AG09319 (cell line): ENCODE data around the gene WAC.
"Not testable (repeated sequence)": the region's sequence is repeated elsewhere in the genome, so short reads cannot be mapped to it uniquely, and the experiment has no call there.

Source experiments
- DNase-seq: peaks from one replicate; pipeline ENCODE4 v3.0.0-alpha.2; 2010; ENCODE audit warnings: low read depth; ENCODE audit errors: extremely low read depth
- CTCF ChIP-seq: IDR thresholded peaks from 2 replicates; pipeline ENCODE4 v1.5.1; 2011; ENCODE audit warnings: low read depth, mild to moderate bottlenecking, inconsistent platforms, low read length, moderate library complexity

The WAC gene

DNA sequence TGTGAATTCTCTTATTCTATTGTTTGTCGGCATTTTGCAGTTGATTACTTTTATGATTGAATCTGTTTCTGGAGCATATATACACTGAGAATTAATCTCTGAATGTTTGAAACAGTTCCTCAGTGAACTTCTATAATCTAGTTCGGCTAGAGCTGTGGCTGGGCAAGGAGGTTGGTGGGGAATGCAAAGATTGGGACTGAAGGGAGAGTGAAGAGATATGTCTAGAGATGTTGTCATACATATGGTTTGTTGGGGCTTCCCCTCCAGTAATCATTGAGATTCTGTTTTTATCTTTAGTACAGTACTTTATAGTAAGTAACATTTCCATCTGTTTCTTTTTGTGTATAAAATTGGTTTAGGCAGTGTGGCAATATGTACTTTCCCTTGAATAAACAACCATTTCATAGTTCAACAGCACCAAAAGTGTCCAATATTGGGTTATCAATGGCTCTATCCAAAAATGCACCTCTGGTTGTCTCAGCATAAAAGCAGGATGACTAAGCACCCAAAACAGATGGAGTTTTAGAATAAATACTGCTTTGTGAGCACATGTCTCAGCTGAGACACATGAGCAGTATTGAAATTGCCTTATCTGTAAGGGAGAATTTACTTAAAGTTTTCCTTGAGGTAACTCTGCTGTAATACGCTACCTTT is 36.7 kb downstream of the WAC start:
- DNase-seq = no peak

GRCh38 chr10:28570598-28570997 is 37.7 kb downstream of the WAC start:
- DNase-seq = no peak
- TF ChIP-seq CTCF = no peak

More for the DNA sequence above, 36.7 kb downstream of the WAC start:
- no peak for TF ChIP-seq CTCF

DNA sequence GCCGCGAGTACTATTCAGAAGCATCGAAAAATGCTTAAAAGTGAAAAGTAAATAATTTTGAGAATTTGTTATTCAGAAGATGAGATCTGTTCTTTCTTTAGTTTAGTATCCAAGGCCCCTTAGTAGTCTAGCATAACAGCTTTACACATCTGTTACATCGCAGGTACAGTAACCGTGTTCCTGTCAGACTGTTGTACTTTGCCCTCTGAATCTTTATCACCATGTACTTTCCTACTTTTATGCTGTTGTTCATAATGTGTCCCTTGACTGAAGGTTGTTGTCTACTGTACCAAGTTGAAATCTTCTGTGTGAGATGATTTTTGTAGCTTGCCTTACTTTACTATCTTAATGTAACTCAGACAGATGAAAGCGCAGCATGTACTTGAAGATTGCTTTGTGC is 38.3 kb downstream of the WAC start:
- no peak for TF ChIP-seq CTCF

GRCh38 chr10:28574214-28574613 is 41.3 kb downstream of the WAC start:
- DNase-seq = not testable (repeated sequence)

More for the DNA sequence above, 38.3 kb downstream of the WAC start:
- DNase-seq = no peak

DNA sequence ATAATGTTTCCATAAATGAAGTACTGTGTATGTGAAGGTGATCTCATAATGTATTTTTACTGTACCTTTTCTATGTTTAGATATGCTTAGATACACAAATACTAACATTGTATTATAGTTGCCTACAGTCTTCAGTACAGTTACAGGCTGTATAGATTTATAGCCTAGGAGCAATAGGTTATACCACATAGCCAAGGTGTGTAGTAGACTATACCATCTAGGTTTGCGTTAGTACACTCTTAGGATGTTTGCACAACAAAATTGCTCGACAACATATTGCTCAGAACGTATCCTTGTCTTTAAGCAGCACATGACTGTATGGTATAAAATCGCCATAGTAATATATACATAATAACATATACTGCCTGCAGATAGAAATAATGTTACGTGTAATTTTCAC is 42.9 kb downstream of the WAC start:
- no peak for DNase-seq
- no peak for TF ChIP-seq CTCF

DNA sequence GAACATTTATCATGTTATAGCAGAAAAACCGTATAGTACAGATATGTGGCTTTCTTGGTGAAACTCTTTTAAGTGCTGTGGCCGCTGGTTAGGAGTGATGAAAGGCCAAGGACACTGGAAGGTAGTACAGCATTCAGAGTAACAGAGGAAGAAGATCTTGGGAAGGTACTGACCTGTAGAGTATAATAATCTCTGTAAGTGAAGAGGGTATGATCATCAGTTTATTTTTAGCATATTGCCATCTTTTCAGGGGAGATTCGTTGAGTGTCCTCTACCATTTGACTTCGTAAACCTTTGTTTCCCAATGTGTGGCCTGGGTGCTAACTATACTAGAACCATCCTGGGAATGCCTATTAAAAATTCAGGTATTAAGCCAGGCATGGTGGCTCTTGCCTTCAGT is 44.6 kb downstream of the WAC start:
- TF ChIP-seq CTCF = no peak
- no peak for DNase-seq

DNA sequence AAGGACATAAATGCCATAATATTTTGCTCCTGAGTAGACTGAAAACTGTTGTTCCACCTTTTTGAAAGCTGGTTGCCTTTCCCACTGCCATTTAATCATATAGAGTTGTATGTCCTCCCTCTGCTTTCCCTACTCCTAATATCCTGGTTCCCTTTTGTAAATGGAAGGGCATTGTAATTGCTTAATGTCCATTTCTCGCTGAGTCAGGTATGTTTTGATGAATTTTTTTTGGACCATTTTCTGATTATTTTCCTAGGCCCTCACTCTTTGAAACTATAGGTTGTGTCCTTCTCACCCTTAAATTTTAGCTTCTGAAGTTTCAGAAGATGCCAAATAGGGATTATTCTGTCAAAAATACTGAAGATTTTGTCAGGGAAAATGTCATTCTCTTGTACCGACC is 45.5 kb downstream of the WAC start:
- no peak for DNase-seq
- no peak for TF ChIP-seq CTCF

- DNase-seq = no peak
- TF ChIP-seq CTCF = no peak
Observed at GRCh38 chr10:28580825-28581224, 47.9 kb downstream of the WAC start.
